Stomach (tissue), 4 donors: Measurements from ENCODE around the gene ZNF106.

Source experiments
- EP300 ChIP-seq: sonication (generic); formaldehyde crosslinking; IDR thresholded peaks from one replicate; pipeline ENCODE4 v1.6.1; 2017; ENCODE audit warnings: antibody characterized with exemption
- POLR2AphosphoS5 ChIP-seq, 3 donors: sonication (generic); formaldehyde crosslinking; IDR thresholded peaks; one replicate each; pipeline ENCODE4 v1.6.1; 2016; ENCODE audit warnings: antibody characterized with exemption in 3 of 3
- TF ChIP-seq, protein P1 (sequence below), 7 experiments: fragments of 450-650 bp in 4 of 7; fragments of 200-600 bp in 3 of 7; sonication (generic) in 3 of 7; IDR thresholded peaks; one replicate each; pipeline ENCODE4 v1.5.1; 2016 to 2019; ENCODE audit warnings: antibody characterized with exemption in 7 of 7, control low read depth in 2 of 7, mild to moderate bottlenecking in 1 of 7

DNA sequence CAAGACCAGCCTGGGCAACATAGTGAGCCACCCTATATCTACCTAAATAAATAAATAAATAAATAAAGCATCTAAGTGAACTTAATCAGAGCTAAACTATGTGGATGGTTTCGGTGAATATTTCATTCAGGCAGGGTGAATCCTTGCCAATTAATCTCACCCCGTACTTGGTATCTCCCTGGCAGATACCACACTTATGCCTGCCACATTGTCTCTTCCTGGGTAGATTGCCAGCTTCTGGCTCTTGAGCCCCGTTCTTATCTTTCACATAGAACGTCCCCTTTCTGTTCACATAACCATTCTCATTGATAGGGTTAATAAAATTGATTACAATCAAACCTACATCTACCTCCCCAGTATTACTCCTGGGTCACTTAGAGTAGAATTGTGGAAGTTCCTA lies 11.5 kb upstream of the ZNF106 start:
- TF ChIP-seq, protein P1, sequence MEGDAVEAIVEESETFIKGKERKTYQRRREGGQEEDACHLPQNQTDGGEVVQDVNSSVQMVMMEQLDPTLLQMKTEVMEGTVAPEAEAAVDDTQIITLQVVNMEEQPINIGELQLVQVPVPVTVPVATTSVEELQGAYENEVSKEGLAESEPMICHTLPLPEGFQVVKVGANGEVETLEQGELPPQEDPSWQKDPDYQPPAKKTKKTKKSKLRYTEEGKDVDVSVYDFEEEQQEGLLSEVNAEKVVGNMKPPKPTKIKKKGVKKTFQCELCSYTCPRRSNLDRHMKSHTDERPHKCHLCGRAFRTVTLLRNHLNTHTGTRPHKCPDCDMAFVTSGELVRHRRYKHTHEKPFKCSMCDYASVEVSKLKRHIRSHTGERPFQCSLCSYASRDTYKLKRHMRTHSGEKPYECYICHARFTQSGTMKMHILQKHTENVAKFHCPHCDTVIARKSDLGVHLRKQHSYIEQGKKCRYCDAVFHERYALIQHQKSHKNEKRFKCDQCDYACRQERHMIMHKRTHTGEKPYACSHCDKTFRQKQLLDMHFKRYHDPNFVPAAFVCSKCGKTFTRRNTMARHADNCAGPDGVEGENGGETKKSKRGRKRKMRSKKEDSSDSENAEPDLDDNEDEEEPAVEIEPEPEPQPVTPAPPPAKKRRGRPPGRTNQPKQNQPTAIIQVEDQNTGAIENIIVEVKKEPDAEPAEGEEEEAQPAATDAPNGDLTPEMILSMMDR (IDR thresholded peaks at IDR 0.05), result no peak
- TF ChIP-seq EP300 (no peak), POLR2AphosphoS5 (IDR thresholded peaks at IDR 0.05) (no peak)
